Esophagus squamous epithelium (tissue), 5 donors: ENCODE results near the gene ASB13. TPM values are rescaled to one million over a fixed set of nuclear protein-coding genes. Genes with fewer than 3 reads are reported as not detected.

Experiments
- DNase-seq: peaks from one replicate; lab custom pipeline; 2025; lab: John Stamatoyannopoulos, UW
- H3K27ac ChIP-seq, 4 donors: fragments of 200-600 bp; sonication (generic); one replicate each; pipeline ENCODE4 v1.5.1; 2016 to 2019; ENCODE audit warnings: mild to moderate bottlenecking in 1 of 4
- H3K27me3 ChIP-seq, 4 donors: fragments of 200-600 bp; sonication (generic); 1 replicate in 3 of 4; 2 replicates in 1 of 4; pipeline versions ENCODE4 v1.5.1 to v1.6.0; 2017 to 2021; ENCODE audit warnings: antibody characterized with exemption in 1 of 4
- H3K36me3 ChIP-seq, 3 donors: fragments of 200-600 bp; sonication (generic); one replicate each; pipeline ENCODE4 v1.5.1; 2016 to 2019
- H3K4me1 ChIP-seq, 3 donors: fragments of 200-600 bp; sonication (generic); one replicate each; pipeline ENCODE4 v1.5.1; 2017 to 2019
- H3K4me3 ChIP-seq, 4 donors: fragments of 200-600 bp; sonication (generic); 1 replicate in 3 of 4; 2 replicates in 1 of 4; pipeline ENCODE4 v1.5.1; 2016 to 2019; ENCODE audit warnings: mild to moderate bottlenecking in 2 of 4, moderate library complexity in 1 of 4
- H3K9me3 ChIP-seq, 3 donors: fragments of 200-600 bp; sonication (generic); one replicate each; pipeline ENCODE4 v1.5.1; 2016 to 2019
- CTCF ChIP-seq, 6 experiments: fragments of 450-650 bp in 4 of 6; fragments of 200-600 bp in 2 of 6; sonication (generic) in 2 of 6; IDR thresholded peaks; one replicate each; pipeline ENCODE4 v1.5.1; 2016 to 2019; ENCODE audit warnings: antibody characterized with exemption in 6 of 6, mild to moderate bottlenecking in 4 of 6, moderate library complexity in 4 of 6
- POLR2A ChIP-seq, 4 donors: fragments of 450-650 bp; IDR thresholded peaks; one replicate each; pipeline ENCODE4 v1.6.1; 2017; ENCODE audit warnings: antibody characterized with exemption in 4 of 4, mild to moderate bottlenecking in 4 of 4, moderate library complexity in 3 of 4
- WGBS, 2 donors: methylation state at CpG; one replicate each; pipeline ENCODE4 v1.1.5; 2018; 5-methylcytosine and 5-hydroxymethylcytosine counted together
- intact Hi-C: fragments of 100-400 bp; cut with DNase I; formaldehyde crosslinking; loops from one replicate; pipeline ENCODE4 v1.15.0; 2022
- total RNA-seq, 4 donors: library from RNA; depleted of rRNA; stranded (reverse); fragments of >200 nt; gene quantifications; one replicate each; pipeline ENCODE4 v1.1.0, GENCODE V29; 2016
- donor health status: DM: yes; HTN: yes; CAD: no.

ASB13 gene
- total RNA-seq, 4 donors from 2014 or later: 9.6 to 29.0 (median 15.7) TPM

DNA sequence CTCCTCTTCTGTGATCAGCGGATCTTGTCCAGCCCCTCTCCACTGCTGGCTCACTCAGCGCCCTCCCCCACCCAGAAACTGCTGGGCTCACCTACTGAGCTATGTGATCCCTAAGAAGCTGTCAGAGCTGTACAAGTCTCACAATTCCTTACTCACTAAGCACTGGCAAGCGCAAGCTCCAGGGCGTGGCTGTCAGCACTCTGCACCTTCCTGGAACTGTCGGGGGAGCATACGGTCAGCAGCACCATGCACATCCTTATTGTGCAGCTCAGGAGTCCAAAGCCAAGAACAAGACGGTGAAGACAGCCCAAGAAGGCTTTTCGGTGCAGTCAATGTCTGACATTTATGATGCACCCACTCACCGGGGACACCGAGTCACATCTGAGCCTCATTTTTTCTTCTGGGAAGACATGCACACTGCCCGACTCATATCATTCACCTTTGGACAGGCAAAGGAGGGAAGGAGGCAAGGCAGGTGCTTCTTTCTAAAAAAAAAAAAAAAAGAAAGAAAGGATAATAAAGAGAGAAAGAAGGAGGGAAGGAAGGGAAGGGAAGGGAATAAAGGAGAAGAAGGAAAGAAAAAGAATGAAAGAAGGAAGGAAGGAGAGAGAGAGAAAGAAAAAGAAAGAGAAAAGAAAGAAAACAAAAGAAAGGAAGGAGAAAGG is 56.3 kb downstream of the ASB13 start:
- 61 to 63% methylated on average over 5 to 7 of the region's 11 CpGs for WGBS, 2 donors
- H3K4me1 ChIP-seq: peaks cover 34 to 78% (median 38%) of the 10 kb centered on the region in 3 donors
- no peaks in the 10 kb centered on the region for H3K9me3 ChIP-seq
- H3K36me3 ChIP-seq: no peaks in the 10 kb centered on the region
- H3K27me3 ChIP-seq: no peaks in the 10 kb centered on the region
- H3K27ac ChIP-seq: peak overlapping the region; percentile 81 to 86 (median 86)
- intact Hi-C loops: no loop called here
- peak in 2 of 4 donors; percentile 20 to 34 for TF ChIP-seq POLR2A (IDR thresholded peaks at IDR 0.05)
- no peak for TF ChIP-seq CTCF (IDR thresholded peaks at IDR 0.05)
- DNase-seq: no peak
- peak overlapping the region in 3 of 4 donors; percentile 5 to 22 (median 9) for H3K4me3 ChIP-seq

DNA sequence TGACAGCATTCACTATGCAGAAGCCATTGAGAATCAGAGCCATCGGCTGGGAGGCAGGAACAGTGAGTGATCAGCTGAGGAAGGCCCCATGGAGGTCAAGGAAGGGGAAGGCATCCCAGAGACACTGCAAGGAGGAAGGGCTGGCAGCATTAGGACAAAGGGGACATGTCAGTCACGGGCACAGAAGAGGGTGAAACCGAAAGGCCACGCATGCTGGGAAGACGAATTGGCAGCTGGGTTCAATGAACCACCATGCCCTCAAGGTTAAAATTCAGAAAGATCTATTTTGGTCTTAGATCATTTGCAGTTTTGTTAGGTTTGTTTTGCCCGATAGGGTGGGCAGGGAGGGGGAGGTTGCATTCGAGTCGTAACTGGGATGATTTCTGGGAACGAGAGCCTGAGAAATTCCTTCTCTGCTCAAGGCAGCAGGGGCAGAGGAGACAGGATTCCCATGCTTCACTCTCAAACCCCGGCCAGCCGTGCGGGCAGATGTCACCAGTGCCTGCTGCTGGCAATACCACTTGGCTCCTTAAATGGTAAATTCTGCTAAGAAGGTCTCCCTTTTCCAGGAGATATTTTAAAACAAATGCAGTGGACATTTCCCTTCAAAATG is 57.7 kb downstream of the ASB13 start:
- no peak for DNase-seq
- WGBS, 2 donors: 67 to 86% methylated on average over 11 to 12 of the region's 12 CpGs
- no peaks in the 10 kb centered on the region for H3K9me3 ChIP-seq
- intact Hi-C loops: no loop called here
- peaks cover 26 to 65% (median 30%) of the 10 kb centered on the region in 3 donors for H3K4me1 ChIP-seq
- H3K27me3 ChIP-seq: no peaks in the 10 kb centered on the region
- TF ChIP-seq POLR2A (IDR thresholded peaks at IDR 0.05): no peak
- peak overlapping the region; percentile 81 to 86 (median 86) for H3K27ac ChIP-seq
- H3K36me3 ChIP-seq: no peaks in the 10 kb centered on the region
- no peak overlapping the region for H3K4me3 ChIP-seq

DNA sequence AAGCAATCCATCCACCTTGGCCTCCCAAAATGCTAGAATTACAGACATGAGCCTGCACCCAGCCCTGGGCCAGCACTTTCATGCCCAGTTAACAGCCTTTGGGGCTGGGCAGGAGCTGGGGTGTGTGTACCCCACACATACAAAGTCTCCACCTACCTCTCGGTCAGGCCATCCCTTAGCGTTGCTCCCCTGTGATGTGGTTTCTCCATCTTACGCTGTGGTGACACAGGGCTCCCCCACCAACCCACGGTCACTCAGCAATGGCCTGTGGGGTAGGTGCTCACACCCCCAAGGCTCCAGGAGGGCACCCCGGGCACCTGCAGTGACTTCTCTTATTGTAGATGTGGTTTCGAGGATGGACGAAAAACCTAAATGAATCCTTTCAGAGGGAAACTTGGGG is 58.8 kb downstream of the ASB13 start:
- intact Hi-C loops: no loop called here
- 81 to 93% methylated on average over 5 of the region's 7 CpGs for WGBS, 2 donors

GRCh38 chr10:5606864-5607263 is 59.5 kb downstream of the ASB13 start:
- TF ChIP-seq POLR2A (IDR thresholded peaks at IDR 0.05): no peak
- TF ChIP-seq CTCF (IDR thresholded peaks at IDR 0.05): no peak
- no peaks in the 10 kb centered on the region for H3K27me3 ChIP-seq
- intact Hi-C loops: no loop called here

More for the DNA sequence above, 58.8 kb downstream of the ASB13 start:
- TF ChIP-seq POLR2A (IDR thresholded peaks at IDR 0.05) (no peak), CTCF (IDR thresholded peaks at IDR 0.05) (no peak)
- no peak overlapping the region for H3K27ac ChIP-seq
- no peaks in the 10 kb centered on the region for H3K9me3 ChIP-seq
- no peaks in the 10 kb centered on the region for H3K36me3 ChIP-seq
- H3K27me3 ChIP-seq: no peaks in the 10 kb centered on the region
- H3K4me3 ChIP-seq: no peak overlapping the region
- no peak for DNase-seq
- peaks cover 24 to 57% (median 25%) of the 10 kb centered on the region in 3 donors for H3K4me1 ChIP-seq

GRCh38 chr10:5606321-5606720 is 60.1 kb downstream of the ASB13 start:
- Histone ChIP-seq H3K36me3 (no peaks in the 10 kb centered on the region), H3K9me3 (no peaks in the 10 kb centered on the region), H3K4me1 (peaks cover 13 to 48% (median 13%) of the 10 kb centered on the region in 3 donors), H3K27ac (no peak overlapping the region), H3K4me3 (peak overlapping the region in 1 of 4 donors; percentile 31), H3K27me3 (no peaks in the 10 kb centered on the region)
- no peak for DNase-seq
- WGBS, 2 donors: 77% methylated on average over 6 of the region's 8 CpGs; no CpG with 5 or more reads in 1 of the 2 donors
- intact Hi-C loops: no loop called here
- no peak for TF ChIP-seq CTCF (IDR thresholded peaks at IDR 0.05)
- TF ChIP-seq POLR2A (IDR thresholded peaks at IDR 0.05): no peak

More at GRCh38 chr10:5606864-5607263, 59.5 kb downstream of the ASB13 start:
- Histone ChIP-seq H3K27ac (no peak overlapping the region), H3K36me3 (no peaks in the 10 kb centered on the region), H3K4me1 (peaks cover 17 to 50% (median 18%) of the 10 kb centered on the region in 3 donors), H3K9me3 (no peaks in the 10 kb centered on the region), H3K4me3 (peak overlapping the region in 1 of 4 donors; percentile 31)
- no peak for DNase-seq
- 48 to 82% methylated on average over 5 of the region's 10 CpGs for WGBS, 2 donors
